HEK293 (cell line): ENCODE results near the gene RFNG.

Experiments used
- CTCF ChIA-PET: fragments of 350-600 bp; formaldehyde crosslinking; extraction: SDS; loops from one replicate; lab custom pipeline; 2021; ENCODE audit warnings: antibody characterized with exemption; lab: Yijun Ruan, JAX
- POLR2A ChIA-PET: fragments of 300-600 bp; formaldehyde crosslinking; extraction: SDS; loops from one replicate; lab custom pipeline; 2020; ENCODE audit warnings: antibody characterized with exemption, inconsistent platforms; lab: Yijun Ruan, JAX
- H3K27ac ChIP-seq: fragments of 200-500 bp; sonication (Bioruptor generic); 2 replicates; pipeline ENCODE4 v1.5.1; 2014; ENCODE audit warnings: low read depth, low read length, control low read depth, inconsistent platforms; ENCODE audit errors: extremely low read depth
- H3K36me3 ChIP-seq, 2 experiments: fragments of 200-500 bp in 1 of 2; sonication (Bioruptor generic) in 1 of 2; 1 replicate in 1 of 2; 2 replicates in 1 of 2; pipeline ENCODE4 v1.5.1; 2014 to 2017; ENCODE audit warnings: inconsistent platforms in 2 of 2, low read length in 2 of 2; ENCODE audit not compliant: control insufficient read depth in 2 of 2, insufficient read depth in 1 of 2
- H3K4me1 ChIP-seq: fragments of 200-500 bp; sonication (Bioruptor generic); 2 replicates; pipeline ENCODE4 v1.5.1; 2014; ENCODE audit warnings: mild to moderate bottlenecking, low read length, inconsistent platforms; ENCODE audit not compliant: control insufficient read depth, insufficient read depth
- H3K4me3 ChIP-seq: 2 replicates; pipeline ENCODE4 v1.5.1; 2011; ENCODE audit warnings: low read depth, mild to moderate bottlenecking, control low read depth, low read length, moderate library complexity
- H3K9me3 ChIP-seq: fragments of 200-500 bp; sonication (Bioruptor generic); 2 replicates; pipeline ENCODE4 v1.5.1; 2014; ENCODE audit warnings: low read depth, low read length, inconsistent platforms; ENCODE audit not compliant: control insufficient read depth, insufficient read depth
- KLF8 ChIP-seq: fragments of 450-650 bp; formaldehyde crosslinking; IDR thresholded peaks from 2 replicates; pipeline ENCODE4 v1.5.1; 2016; ENCODE audit warnings: missing biosample characterization, missing genetic modification characterization
- OVOL3 ChIP-seq: fragments of 450-650 bp; formaldehyde crosslinking; IDR thresholded peaks from 2 replicates; pipeline ENCODE4 v1.5.1; 2016; ENCODE audit warnings: missing biosample characterization, missing genetic modification characterization
- PRDM10 ChIP-seq: fragments of 450-650 bp; formaldehyde crosslinking; IDR thresholded peaks from 2 replicates; pipeline ENCODE4 v1.5.1; 2016; ENCODE audit warnings: missing biosample characterization, missing genetic modification characterization
- SETDB1 ChIP-seq: IDR thresholded peaks from one replicate; pipeline ENCODE4 v1.6.1; 2017; ENCODE audit warnings: mild to moderate bottlenecking, low read length, moderate library complexity, mixed read lengths; ENCODE audit not compliant: insufficient read length
- TCF7L2 ChIP-seq: IDR thresholded peaks from 2 replicates; pipeline ENCODE4 v1.6.1; 2011; ENCODE audit warnings: low read depth, mild to moderate bottlenecking, inconsistent platforms, low read length, moderate library complexity, borderline replicate concordance
- ZBTB10 ChIP-seq: fragments of 450-650 bp; formaldehyde crosslinking; IDR thresholded peaks from 2 replicates; pipeline ENCODE4 v1.5.1; 2016; ENCODE audit warnings: missing biosample characterization, missing genetic modification characterization
- ZNF10 ChIP-seq: fragments of 450-650 bp; formaldehyde crosslinking; IDR thresholded peaks from 2 replicates; pipeline ENCODE4 v1.5.1; 2017; ENCODE audit warnings: missing biosample characterization, missing genetic modification characterization
- ZNF112 ChIP-seq: fragments of 450-650 bp; formaldehyde crosslinking; IDR thresholded peaks from 2 replicates; pipeline ENCODE4 v1.5.0; 2017; ENCODE audit warnings: missing biosample characterization, missing genetic modification characterization
- ZNF155 ChIP-seq: fragments of 450-650 bp; formaldehyde crosslinking; IDR thresholded peaks from 2 replicates; pipeline ENCODE4 v1.5.1; 2016; ENCODE audit warnings: missing biosample characterization, missing genetic modification characterization
- ZNF157 ChIP-seq: fragments of 450-650 bp; formaldehyde crosslinking; IDR thresholded peaks from 2 replicates; pipeline ENCODE4 v1.5.1; 2016; ENCODE audit warnings: missing biosample characterization, missing genetic modification characterization
- ZNF174 ChIP-seq: fragments of 450-650 bp; formaldehyde crosslinking; IDR thresholded peaks from 2 replicates; pipeline ENCODE4 v1.5.0; 2017; ENCODE audit warnings: missing biosample characterization, mild to moderate bottlenecking, missing genetic modification characterization
- ZNF184 ChIP-seq: fragments of 450-650 bp; IDR thresholded peaks from 2 replicates; pipeline ENCODE4 v1.5.1; 2018; ENCODE audit warnings: missing biosample characterization, mild to moderate bottlenecking, missing genetic modification characterization
- ZNF223 ChIP-seq: fragments of 450-650 bp; formaldehyde crosslinking; IDR thresholded peaks from 2 replicates; pipeline ENCODE4 v1.5.1; 2016; ENCODE audit warnings: missing biosample characterization, missing genetic modification characterization
- ZNF510 ChIP-seq: fragments of 450-650 bp; formaldehyde crosslinking; IDR thresholded peaks from 2 replicates; pipeline ENCODE4 v1.5.1; 2018; ENCODE audit warnings: mild to moderate bottlenecking, missing genetic modification characterization, missing biosample characterization; ENCODE audit not compliant: insufficient replicate concordance
- ZNF558 ChIP-seq: fragments of 450-650 bp; formaldehyde crosslinking; IDR thresholded peaks from 2 replicates; pipeline ENCODE4 v1.5.1; 2016; ENCODE audit warnings: missing biosample characterization, missing genetic modification characterization
- ZNF571 ChIP-seq: fragments of 450-650 bp; formaldehyde crosslinking; IDR thresholded peaks from 2 replicates; pipeline ENCODE4 v1.5.0; 2017; ENCODE audit warnings: missing biosample characterization, missing genetic modification characterization
- ZNF585B ChIP-seq: fragments of 450-650 bp; formaldehyde crosslinking; IDR thresholded peaks from 2 replicates; pipeline ENCODE4 v1.5.1; 2016; ENCODE audit warnings: missing biosample characterization, missing genetic modification characterization
- ZNF610 ChIP-seq: fragments of 450-650 bp; formaldehyde crosslinking; IDR thresholded peaks from 2 replicates; pipeline ENCODE4 v1.5.1; 2016; ENCODE audit warnings: missing biosample characterization, missing genetic modification characterization, borderline replicate concordance
- ZNF624 ChIP-seq: fragments of 450-650 bp; formaldehyde crosslinking; IDR thresholded peaks from 2 replicates; pipeline ENCODE4 v1.5.1; 2017; ENCODE audit warnings: missing biosample characterization, missing genetic modification characterization
- ZNF701 ChIP-seq: fragments of 450-650 bp; formaldehyde crosslinking; IDR thresholded peaks from 2 replicates; pipeline ENCODE4 v1.5.1; 2016; ENCODE audit warnings: missing biosample characterization, missing genetic modification characterization
- ZNF76 ChIP-seq: fragments of 450-650 bp; formaldehyde crosslinking; IDR thresholded peaks from 2 replicates; pipeline ENCODE4; 2016; ENCODE audit warnings: low read depth, missing biosample characterization, missing genetic modification characterization, borderline replicate concordance
- ZSCAN18 ChIP-seq: fragments of 450-650 bp; formaldehyde crosslinking; IDR thresholded peaks from 2 replicates; pipeline ENCODE4 v1.5.1; 2016; ENCODE audit warnings: missing biosample characterization, missing genetic modification characterization
- ZSCAN30 ChIP-seq: fragments of 450-650 bp; IDR thresholded peaks from 2 replicates; pipeline ENCODE4 v1.5.1; 2018; ENCODE audit warnings: missing biosample characterization, mild to moderate bottlenecking, missing genetic modification characterization, moderate library complexity

RFNG gene

GRCh38 chr17:82029990-82030469 is 21.6 kb downstream of the RFNG start:
- peaks cover 0 to 68% of the 10 kb centered on the region in 2 experiments; a peak in 2 of 3 replicates for H3K36me3 ChIP-seq
- peak overlapping the region; percentile 93 for H3K27ac ChIP-seq
- no peak overlapping the region for H3K4me3 ChIP-seq
- CTCF ChIA-PET = interaction anchor here (0.6 to 3.6 kb wide), 32 partner anchors 8 to 321 kb away, joined by 3 to 35 read pairs (median 4); partner anchors contain the start of genes CENPX, DCXR, LRRC45 and MAFG
- no peaks in the 10 kb centered on the region for H3K9me3 ChIP-seq
- POLR2A ChIA-PET = interaction anchor here (0.5 to 6.0 kb wide), 17 partner anchors 8 to 317 kb away, joined by 3 to 56 read pairs (median 6); partner anchors contain the start of genes CENPX, DCXR, GPS1 and LRRC45
- TF ChIP-seq ZNF76 (tag by site-specific recombination) (peak; percentile 36; the same call in 1 of the 2 replicates), ZNF10 (tag by site-specific recombination) (0 out of 2 replicates have a peak, but pooled peaks have one; percentile 9), ZNF112 (tag by site-specific recombination) (no peak)
- TF ChIP-seq, all 188 proteins: peak for 2
- no peaks in the 10 kb centered on the region for H3K4me1 ChIP-seq

GRCh38 chr17:82029391-82029790 is 22.2 kb downstream of the RFNG start:
- Histone ChIP-seq H3K4me1 (peaks cover 3% of the 10 kb centered on the region), H3K27ac (peak overlapping the region; percentile 93; the same call in 1 of the 2 replicates), H3K4me3 (no peak overlapping the region), H3K9me3 (no peaks in the 10 kb centered on the region), H3K36me3 (peaks cover 0 to 69% of the 10 kb centered on the region in 2 experiments; a peak in 2 of 3 replicates)
- ChIA-PET CTCF (interaction anchor here (0.6 to 3.6 kb wide), 17 partner anchors 9 to 345 kb away, joined by 3 to 35 read pairs (median 5); partner anchors contain the start of genes CENPX, DCXR and LRRC45), POLR2A (interaction anchor here (0.5 to 6.0 kb wide), 9 partner anchors 8 to 163 kb away, joined by 3 to 56 read pairs (median 13); partner anchors contain the start of genes CENPX, DCXR, GPS1 and LRRC45)
- no peak for TF ChIP-seq ZNF624 (tag by site-specific recombination)
- no peak for TF ChIP-seq ZNF10 (tag by site-specific recombination)
- TF ChIP-seq ZBTB10 (tag by site-specific recombination) = no peak
- no peak for TF ChIP-seq ZSCAN30 (tag by site-specific recombination)
- no peak for TF ChIP-seq ZNF184 (tag by site-specific recombination)
- TF ChIP-seq SETDB1 = no peak
- TF ChIP-seq ZNF558 (tag by site-specific recombination) = no peak
- no peak for TF ChIP-seq ZNF157 (tag by site-specific recombination)
- TF ChIP-seq TCF7L2 = no peak
- TF ChIP-seq ZNF155 (tag by site-specific recombination) = no peak
- TF ChIP-seq ZNF510 (tag by site-specific recombination) = no peak

- no peaks in the 10 kb centered on the region for H3K9me3 ChIP-seq
- ChIA-PET CTCF (interaction anchor here (0.7 to 3.6 kb wide), 11 partner anchors 8 to 345 kb away, joined by 3 to 35 read pairs (median 5); partner anchors contain the start of genes CENPX, DCXR, LRRC45 and PYCR1), POLR2A (interaction anchor here (1.1 to 6.0 kb wide), 8 partner anchors 7 to 162 kb away, joined by 4 to 56 read pairs (median 12); partner anchors contain the start of genes CENPX, DCXR, GPS1 and LRRC45)
- H3K27ac ChIP-seq = no peak overlapping the region
- peaks cover 0 to 69% of the 10 kb centered on the region in 2 experiments; a peak in 2 of 3 replicates for H3K36me3 ChIP-seq
- H3K4me3 ChIP-seq = no peak overlapping the region
- peaks cover 8% of the 10 kb centered on the region for H3K4me1 ChIP-seq
- TF ChIP-seq ZNF610 (tag by site-specific recombination) (no peak), ZNF571 (tag by site-specific recombination) (no peak), KLF8 (tag by site-specific recombination) (no peak), ZSCAN18 (tag by site-specific recombination) (no peak), ZNF76 (tag by site-specific recombination) (no peak), ZNF174 (tag by site-specific recombination) (no peak), ZNF585B (no peak), PRDM10 (no peak), ZNF701 (no peak), ZNF223 (tag by site-specific recombination) (no peak), OVOL3 (tag by site-specific recombination) (no peak)
Measured at GRCh38 chr17:82028966-82029365, 22.6 kb downstream of the RFNG start.
